Brain microvascular endothelial cell (primary cell): ENCODE results near the gene ATF7IP.

Source experiments
- DNase-seq: peaks from one replicate; pipeline ENCODE4 v3.0.0-alpha.2; 2020
- H3K27ac ChIP-seq: fragments of 250-450 bp; sonication (Bioruptor Pico); 2 replicates; pipeline ENCODE4 v1.5.1; 2020; ENCODE audit warnings: mild to moderate bottlenecking, moderate library complexity
- H3K27me3 ChIP-seq: fragments of 250-450 bp; sonication (Bioruptor Pico); replicated peaks from 2 replicates; pipeline ENCODE4 v1.5.1; 2020; ENCODE audit warnings: mild to moderate bottlenecking
- H3K36me3 ChIP-seq: fragments of 250-450 bp; sonication (Bioruptor Pico); replicated peaks from 2 replicates; pipeline ENCODE4 v1.5.1; 2020; ENCODE audit warnings: mild to moderate bottlenecking
- H3K4me3 ChIP-seq: 2 replicates; pipeline ENCODE4 v1.5.1; 2011; ENCODE audit warnings: low read depth, mild to moderate bottlenecking, control low read depth, low read length, moderate library complexity
- in situ Hi-C: cut with HindIII; loops from 2 replicates; pipeline ENCODE4 v1.10.0; 2017; ENCODE audit warnings: low sequenced_read_pairs, low pct_ligation_motif_present
- TF ChIP-seq, protein P1 (sequence below): IDR thresholded peaks from 2 replicates; pipeline ENCODE4 v1.5.1; 2011; ENCODE audit warnings: low read depth, mild to moderate bottlenecking, moderate library complexity, low read length, control low read depth, inconsistent platforms; ENCODE audit errors: missing control alignments

The ATF7IP gene

GRCh38 chr12:14460212-14460841 is 94.8 kb downstream of the ATF7IP start:
- H3K36me3 ChIP-seq = peaks cover 17% of the 10 kb centered on the region
- no peak overlapping the region for H3K27ac ChIP-seq
- no peak overlapping the region for H3K4me3 ChIP-seq
- DNase-seq = no peak
- in situ Hi-C loops = no loop called here
- no peaks in the 10 kb centered on the region for H3K27me3 ChIP-seq
- TF ChIP-seq, protein P1, sequence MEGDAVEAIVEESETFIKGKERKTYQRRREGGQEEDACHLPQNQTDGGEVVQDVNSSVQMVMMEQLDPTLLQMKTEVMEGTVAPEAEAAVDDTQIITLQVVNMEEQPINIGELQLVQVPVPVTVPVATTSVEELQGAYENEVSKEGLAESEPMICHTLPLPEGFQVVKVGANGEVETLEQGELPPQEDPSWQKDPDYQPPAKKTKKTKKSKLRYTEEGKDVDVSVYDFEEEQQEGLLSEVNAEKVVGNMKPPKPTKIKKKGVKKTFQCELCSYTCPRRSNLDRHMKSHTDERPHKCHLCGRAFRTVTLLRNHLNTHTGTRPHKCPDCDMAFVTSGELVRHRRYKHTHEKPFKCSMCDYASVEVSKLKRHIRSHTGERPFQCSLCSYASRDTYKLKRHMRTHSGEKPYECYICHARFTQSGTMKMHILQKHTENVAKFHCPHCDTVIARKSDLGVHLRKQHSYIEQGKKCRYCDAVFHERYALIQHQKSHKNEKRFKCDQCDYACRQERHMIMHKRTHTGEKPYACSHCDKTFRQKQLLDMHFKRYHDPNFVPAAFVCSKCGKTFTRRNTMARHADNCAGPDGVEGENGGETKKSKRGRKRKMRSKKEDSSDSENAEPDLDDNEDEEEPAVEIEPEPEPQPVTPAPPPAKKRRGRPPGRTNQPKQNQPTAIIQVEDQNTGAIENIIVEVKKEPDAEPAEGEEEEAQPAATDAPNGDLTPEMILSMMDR = no peak

DNA sequence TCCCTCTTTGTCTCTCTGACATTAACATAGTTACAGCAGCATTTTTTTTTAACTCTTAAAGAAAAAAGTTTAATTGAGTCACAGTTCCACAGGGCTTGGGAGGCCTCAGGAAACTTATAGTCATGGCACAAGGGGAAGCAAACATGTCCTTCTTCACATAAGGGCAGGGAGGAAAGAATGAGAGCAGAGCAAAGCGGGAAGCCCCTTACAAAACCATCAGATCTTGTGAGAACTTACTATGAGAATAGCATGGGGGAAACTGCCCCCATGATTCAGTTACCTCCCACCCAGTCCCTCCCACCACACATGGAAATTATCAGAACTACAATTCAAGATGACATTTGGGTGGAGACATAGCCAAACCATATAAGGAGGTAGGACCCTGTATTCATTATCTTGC is 106.0 kb downstream of the ATF7IP start:
- TF ChIP-seq, protein P1 = no peak
- in situ Hi-C loops = no loop called here
- H3K27ac ChIP-seq = no peak overlapping the region
- H3K36me3 ChIP-seq = peaks cover 12% of the 10 kb centered on the region
- H3K4me3 ChIP-seq = no peak overlapping the region
- H3K27me3 ChIP-seq = no peaks in the 10 kb centered on the region
- DNase-seq = no peak

DNA sequence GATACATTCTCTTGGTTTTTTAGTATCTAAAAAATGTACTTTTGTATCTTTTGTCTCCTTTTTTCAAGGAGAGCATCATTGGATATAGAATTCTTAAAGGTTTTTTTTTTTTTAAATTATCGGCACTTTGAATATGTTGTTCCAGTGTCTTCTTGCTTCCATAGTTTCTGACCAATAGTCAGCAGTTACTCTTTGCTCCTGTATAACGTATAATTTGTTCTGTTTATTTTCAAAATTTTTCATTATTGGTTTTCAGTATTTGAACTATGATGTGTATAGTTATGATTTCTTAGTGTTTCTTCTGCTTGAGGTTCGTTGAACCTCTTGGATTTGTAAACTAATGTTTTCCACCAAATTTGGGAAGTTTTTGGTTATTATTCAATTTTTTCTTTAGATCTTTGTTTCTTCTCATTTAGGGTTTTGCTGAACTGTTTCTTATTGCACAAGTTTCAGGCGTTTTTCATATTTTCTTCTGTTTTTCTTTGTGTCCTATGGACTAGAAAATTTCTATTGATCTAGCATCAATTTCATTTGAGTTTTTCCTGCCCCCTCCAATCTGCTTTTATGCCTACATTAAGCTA is 108.3 kb downstream of the ATF7IP start:
- H3K36me3 ChIP-seq = peaks cover 15% of the 10 kb centered on the region
- in situ Hi-C loops = no loop called here

GRCh38 chr12:14479004-14479403 is 113.5 kb downstream of the ATF7IP start:
- TF ChIP-seq, protein P1 = no peak
- no peak overlapping the region for H3K27ac ChIP-seq
- H3K4me3 ChIP-seq = no peak overlapping the region
- H3K27me3 ChIP-seq = no peaks in the 10 kb centered on the region
- in situ Hi-C loops = no loop called here
- no peak for DNase-seq
- peaks cover 37% of the 10 kb centered on the region for H3K36me3 ChIP-seq

More for the DNA sequence above, 108.3 kb downstream of the ATF7IP start:
- H3K27ac ChIP-seq = no peak overlapping the region
- no peaks in the 10 kb centered on the region for H3K27me3 ChIP-seq
- no peak overlapping the region for H3K4me3 ChIP-seq
- TF ChIP-seq, protein P1 = no peak
- DNase-seq = no peak

DNA sequence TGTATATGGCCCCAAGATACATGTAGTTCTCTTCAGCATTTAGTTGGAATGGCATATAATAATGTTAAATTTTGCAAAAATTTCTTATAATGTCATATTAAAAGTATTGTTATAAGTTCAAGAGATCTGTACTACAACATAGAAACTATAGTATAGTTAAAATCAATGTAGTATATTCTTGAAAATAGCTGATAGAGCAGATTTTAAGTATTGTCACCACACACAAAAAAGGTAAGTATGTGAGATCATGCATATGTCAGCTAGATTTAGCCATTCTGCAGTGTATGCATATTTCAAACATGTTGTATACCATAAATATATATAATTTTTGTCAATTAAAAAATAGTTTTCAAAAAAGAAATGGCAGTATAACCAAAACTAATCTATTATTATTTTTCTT is 115.7 kb downstream of the ATF7IP start:
- in situ Hi-C loops = no loop called here
- Histone ChIP-seq H3K27ac (no peak overlapping the region), H3K36me3 (peaks cover 37% of the 10 kb centered on the region), H3K27me3 (no peaks in the 10 kb centered on the region), H3K4me3 (no peak overlapping the region)
- no peak for DNase-seq
- TF ChIP-seq, protein P1 = no peak

- DNase-seq = no peak
- no peak overlapping the region for H3K4me3 ChIP-seq
- no peaks in the 10 kb centered on the region for H3K27me3 ChIP-seq
- peaks cover 40% of the 10 kb centered on the region for H3K36me3 ChIP-seq
- in situ Hi-C loops = no loop called here
- no peak overlapping the region for H3K27ac ChIP-seq
- TF ChIP-seq, protein P1 = no peak
Measured at GRCh38 chr12:14482361-14482760, 116.9 kb downstream of the ATF7IP start.
